HCT116 (cell line): Measurements from ENCODE around the gene NMRAL1. TPM values are rescaled to one million over a fixed set of nuclear protein-coding genes. Genes with fewer than 3 reads are reported as not detected.
A peak's percentile ranks its signal among the peaks of the same experiment; 100 is the strongest.

Source experiments
- ATAC-seq: fragments of 200-7000 bp; cut with Tn5 transposase; 2 replicates; pipeline ENCODE4 v1.9.1; 2020; ENCODE audit warnings: mild to moderate bottlenecking, moderate library complexity
- BruUV-seq: library from RNA; stranded (reverse); fragments of 400-500 nt; replicated peaks from 2 replicates; lab custom pipeline; 2021; lab: Mats Ljungman, UMichigan
- CTCF ChIA-PET: fragments of 300-600 bp; sonication (Branson Sonifier 250); formaldehyde crosslinking; loops from one replicate; lab custom pipeline; 2021; ENCODE audit warnings: antibody characterized with exemption; lab: Charles Lee
- POLR2A ChIA-PET: fragments of 300-600, 350-600 bp; sonication (Branson Sonifier 250); formaldehyde crosslinking; loops from one replicate; lab custom pipeline; 2021; ENCODE audit warnings: antibody characterized with exemption; lab: Charles Lee
- RAD21 ChIA-PET, 2 experiments: fragments of 300-600 bp; sonication (Branson Sonifier 250); formaldehyde crosslinking; loops; one replicate each; lab custom pipeline; 2023; ENCODE audit warnings: low total read pairs in 2 of 2; ENCODE audit not compliant: uncharacterized antibody in 2 of 2, unreplicated experiment in 2 of 2, low non-redundant PET in 1 of 2; lab: Charles Lee
- DNase-seq: peaks from one replicate; pipeline ENCODE4 v3.0.0-alpha.2; 2010; ENCODE audit warnings: low read depth, low spot score
- H2AFZ ChIP-seq: fragments of 200-600 bp; shearing (Covaris generic), sonication (generic); 2 replicates; pipeline ENCODE4 v1.6.1; 2017; ENCODE audit warnings: low read depth, mixed run types, mixed read lengths, antibody characterized with exemption, low read length; ENCODE audit not compliant: poor library complexity, severe bottlenecking
- H3K27ac ChIP-seq: 2 replicates; pipeline ENCODE4 v1.5.1; 2012; ENCODE audit warnings: low read depth, low read length
- H3K27me3 ChIP-seq: fragments of 200-600 bp; sonication (generic); 2 replicates; pipeline ENCODE4 v1.6.1; 2016; ENCODE audit warnings: mixed run types, low read length, mixed read lengths; ENCODE audit not compliant: insufficient read depth
- H3K36me3 ChIP-seq, 2 experiments: fragments of 200-500 bp in 1 of 2; fragments of 200-600 bp in 1 of 2; sonication (Bioruptor generic) in 1 of 2; sonication (generic) in 1 of 2; 2 replicates each; pipeline versions ENCODE4 v1.5.1 to v1.6.1; 2014 to 2016; ENCODE audit warnings: low read length in 2 of 2, inconsistent platforms in 1 of 2, mixed read lengths in 1 of 2, mixed run types in 1 of 2; ENCODE audit not compliant: insufficient read depth in 2 of 2, control insufficient read depth in 1 of 2
- H3K4me1 ChIP-seq, 2 experiments: fragments of 200-600 bp in 1 of 2; sonication (generic) in 1 of 2; 2 replicates each; pipeline versions ENCODE4 v1.5.1 to v1.6.1; 2012 to 2017; ENCODE audit warnings: low read length in 2 of 2, inconsistent platforms in 1 of 2, mild to moderate bottlenecking in 1 of 2, mixed read lengths in 1 of 2, mixed run types in 1 of 2, moderate library complexity in 1 of 2; ENCODE audit not compliant: insufficient read depth in 2 of 2, control insufficient read depth in 1 of 2
- H3K4me2 ChIP-seq: fragments of 200-600 bp; sonication (generic); 2 replicates; pipeline ENCODE4 v1.6.1; 2017; ENCODE audit warnings: mixed run types, low read length, mixed read lengths
- H3K4me3 ChIP-seq, 2 experiments: fragments of 200-600 bp in 1 of 2; sonication (generic) in 1 of 2; replicated peaks in 1 of 2; 2 replicates each; pipeline ENCODE4 v1.5.1; 2011 to 2016; ENCODE audit warnings: low read length in 2 of 2, control low read depth in 1 of 2, low read depth in 1 of 2, mild to moderate bottlenecking in 1 of 2, mixed read lengths in 1 of 2, mixed run types in 1 of 2
- H3K79me2 ChIP-seq: fragments of 200-600 bp; sonication (generic); 2 replicates; pipeline ENCODE4 v1.6.1; 2017; ENCODE audit warnings: mild to moderate bottlenecking, mixed run types, low read length, moderate library complexity, mixed read lengths; ENCODE audit not compliant: insufficient read depth
- H3K9ac ChIP-seq: fragments of 200-600 bp; sonication (generic); 2 replicates; pipeline ENCODE4 v1.6.1; 2016; ENCODE audit warnings: low read length, mixed read lengths
- H3K9me2 ChIP-seq: fragments of 200-600 bp; sonication (generic), shearing (Covaris generic); 2 replicates; pipeline ENCODE4 v1.6.1; 2017; ENCODE audit warnings: mixed run types, mild to moderate bottlenecking, moderate library complexity; ENCODE audit not compliant: insufficient read depth
- H3K9me3 ChIP-seq, 2 experiments: fragments of 200-500 bp in 1 of 2; fragments of 200-600 bp in 1 of 2; sonication (Bioruptor generic) in 1 of 2; sonication (generic) in 1 of 2; 2 replicates each; pipeline ENCODE4 v1.6.1; 2014 to 2017; ENCODE audit warnings: low read length in 2 of 2, mixed read lengths in 2 of 2, inconsistent platforms in 1 of 2, low read depth in 1 of 2, mild to moderate bottlenecking in 1 of 2, mixed run types in 1 of 2, moderate library complexity in 1 of 2; ENCODE audit not compliant: control insufficient read depth in 1 of 2, insufficient read depth in 1 of 2
- H4K20me1 ChIP-seq: fragments of 200-600 bp; sonication (generic), shearing (Covaris generic); 2 replicates; pipeline ENCODE4 v1.6.1; 2017; ENCODE audit warnings: mixed run types, mild to moderate bottlenecking, moderate library complexity; ENCODE audit not compliant: insufficient read depth
- ATF3 ChIP-seq: IDR thresholded peaks from 2 replicates; pipeline ENCODE4 v1.6.1; 2012
- CBX3 ChIP-seq: IDR thresholded peaks from 2 replicates; pipeline ENCODE4 v1.6.1; 2012; ENCODE audit warnings: low read depth
- CEBPB ChIP-seq: IDR thresholded peaks from 2 replicates; pipeline ENCODE4 v1.6.1; 2012; ENCODE audit warnings: low read depth
- CTCF ChIP-seq, 3 experiments: fragments of 200-600 bp in 1 of 3; sonication (generic) in 1 of 3; IDR thresholded peaks in 2 of 3; conservative IDR thresholded peaks in 1 of 3; 2 replicates each; pipeline ENCODE4 v1.5.1; 2012 to 2017; ENCODE audit warnings: low read depth in 2 of 3, low read length in 2 of 3, antibody characterized with exemption in 1 of 3, borderline replicate concordance in 1 of 3, control low read depth in 1 of 3, mild to moderate bottlenecking in 1 of 3, mixed read lengths in 1 of 3, mixed run types in 1 of 3, moderate library complexity in 1 of 3; ENCODE audit not compliant: insufficient read depth in 1 of 3
- ELF1 ChIP-seq: IDR thresholded peaks from 2 replicates; pipeline ENCODE4 v1.6.1; 2012; ENCODE audit warnings: low read depth, borderline replicate concordance
- FOSL1 ChIP-seq: IDR thresholded peaks from 2 replicates; pipeline ENCODE4 v1.6.1; 2012; ENCODE audit warnings: low read depth
- JUND ChIP-seq: IDR thresholded peaks from 2 replicates; pipeline ENCODE4 v1.6.1; 2012
- RAD21 ChIP-seq: IDR thresholded peaks from 2 replicates; pipeline ENCODE4 v1.6.1; 2012; ENCODE audit warnings: low read depth, mild to moderate bottlenecking
- REST ChIP-seq: IDR thresholded peaks from 2 replicates; pipeline ENCODE4 v1.6.1; 2012; ENCODE audit warnings: low read depth
- SP1 ChIP-seq: IDR thresholded peaks from 2 replicates; pipeline ENCODE4 v1.6.1; 2012; ENCODE audit warnings: low read depth
- TCF7L2 ChIP-seq: IDR thresholded peaks from 2 replicates; pipeline ENCODE4 v1.7.0; 2011; ENCODE audit warnings: borderline replicate concordance, inconsistent platforms; ENCODE audit not compliant: insufficient read depth, insufficient read length; ENCODE audit errors: extremely low read depth
- ZBTB33 ChIP-seq: IDR thresholded peaks from 2 replicates; pipeline ENCODE4 v1.6.1; 2011; ENCODE audit warnings: mild to moderate bottlenecking, low read length, moderate library complexity; ENCODE audit not compliant: insufficient replicate concordance; ENCODE audit errors: extremely low read depth
- ZNF274 ChIP-seq: fragments of 200-500 bp; sonication (Bioruptor generic); IDR thresholded peaks from 2 replicates; pipeline ENCODE4 v1.6.1; 2014; ENCODE audit warnings: mild to moderate bottlenecking, low read depth, low read length, inconsistent platforms
- intact Hi-C: fragments of 100-400 bp; cut with micrococcal nuclease; formaldehyde crosslinking; loops from 2 replicates; pipeline ENCODE4 v1.10.0; 2022
- total RNA-seq: library from RNA; stranded (reverse); gene quantifications from one replicate; pipeline ENCODE4 v1.2.1, GENCODE V29; 2021; ENCODE audit not compliant: unreplicated experiment

Gene NMRAL1
- total RNA-seq, 1 experiment from 2014 or later: 76.7 TPM

GRCh38 chr16:4496305-4496704, 21.9 kb upstream of the NMRAL1 start:
- RAD21 ChIA-PET: no interaction called here
- peak overlapping the region; percentile 51 for H3K9ac ChIP-seq
- intact Hi-C loops: no loop called here
- peak overlapping the region; percentile 69 for H3K4me2 ChIP-seq
- ATAC-seq (peak; percentile 69), DNase-seq (peak; percentile 82)
- CTCF ChIA-PET: interaction anchor here (1.0 kb wide), 2 partner anchors 10 to 11 kb away, joined by 3 to 5 read pairs; no protein-coding TSS in a partner anchor
- peaks cover 0 to 6% of the 10 kb centered on the region in 2 experiments; a peak in 2 of 4 replicates for H3K36me3 ChIP-seq
- POLR2A ChIA-PET: interaction anchor here (1.0 to 4.2 kb wide), 3 partner anchors 20 to 602 kb away, joined by 3 to 26 read pairs (median 3); partner anchors contain the start of genes HMOX2 and NMRAL1
- no TSS peak for BruUV-seq
- H3K9me2 ChIP-seq: no peaks in the 10 kb centered on the region
- peak overlapping the region in 1 of 2 experiments; percentile 30; a peak in 2 of 4 replicates for H3K4me3 ChIP-seq
- H3K27me3 ChIP-seq: no peaks in the 10 kb centered on the region
- H3K4me1 ChIP-seq: peaks cover 67 to 95% of the 10 kb centered on the region in 2 experiments
- H3K79me2 ChIP-seq: peaks cover 91% of the 10 kb centered on the region
- no peak overlapping the region for H2AFZ ChIP-seq
- peak overlapping the region; percentile 79 for H3K27ac ChIP-seq
- no peak for TF ChIP-seq ZBTB33
- TF ChIP-seq CBX3: peak; percentile 53; the same call in 1 of the 2 replicates
- TF ChIP-seq CTCF (IDR thresholded peaks at IDR 0.05 in 2 of 3, conservative IDR thresholded peaks at IDR 0.05 in 1 of 3; ENCODE audit: borderline replicate concordance in 1 of 3, insufficient read depth in 1 of 3, low read depth in 2 of 3, low read length in 2 of 3): no peak
- TF ChIP-seq TCF7L2: no peak
- no peak for TF ChIP-seq REST
- peak; percentile 53 for TF ChIP-seq FOSL1
- TF ChIP-seq SP1: peak; percentile 46; the same call in 1 of the 2 replicates
- TF ChIP-seq ATF3: no peak
- TF ChIP-seq ELF1: no peak
- peak; percentile 42; the same call in 1 of the 2 replicates for TF ChIP-seq JUND
- TF ChIP-seq RAD21: no peak
- TF ChIP-seq ZNF274: no peak
- TF ChIP-seq CEBPB: no peak
- TF ChIP-seq, all 23 proteins: peak for 4
- Histone ChIP-seq H4K20me1 (peaks cover 4% of the 10 kb centered on the region; the same call in 1 of the 2 replicates), H3K9me3 (no peaks in the 10 kb centered on the region)
